Epidermal melanocyte (primary cell): ENCODE measurements around the gene IRS1.

Experiments
- DNase-seq: peaks from one replicate; pipeline ENCODE4 v3.0.0; 2011; ENCODE audit warnings: low spot score; ENCODE audit not compliant: insufficient read length

IRS1 gene

GRCh38 chr2:226790431-226790830, 9.2 kb downstream of the IRS1 start:
- no peak for DNase-seq

DNA sequence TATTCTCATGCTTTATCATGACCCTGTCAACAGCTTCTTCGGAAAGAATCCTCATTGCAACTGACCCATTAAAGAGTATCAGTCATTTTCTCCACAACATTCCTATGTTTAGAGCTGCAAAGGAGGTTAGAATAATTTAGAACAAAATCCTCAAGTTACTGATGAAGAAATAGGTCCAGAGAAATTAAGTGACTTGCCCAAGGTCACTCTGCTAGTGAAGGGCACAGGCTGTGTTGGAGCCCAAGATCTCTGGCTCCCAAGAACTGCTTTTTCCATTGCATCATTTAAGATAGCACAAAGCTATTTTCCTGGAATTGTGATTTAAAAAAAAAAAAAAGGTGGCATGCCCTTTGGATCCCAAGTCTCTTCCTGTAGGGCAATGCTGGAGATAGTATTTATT, 9.6 kb downstream of the IRS1 start:
- no peak for DNase-seq

DNA sequence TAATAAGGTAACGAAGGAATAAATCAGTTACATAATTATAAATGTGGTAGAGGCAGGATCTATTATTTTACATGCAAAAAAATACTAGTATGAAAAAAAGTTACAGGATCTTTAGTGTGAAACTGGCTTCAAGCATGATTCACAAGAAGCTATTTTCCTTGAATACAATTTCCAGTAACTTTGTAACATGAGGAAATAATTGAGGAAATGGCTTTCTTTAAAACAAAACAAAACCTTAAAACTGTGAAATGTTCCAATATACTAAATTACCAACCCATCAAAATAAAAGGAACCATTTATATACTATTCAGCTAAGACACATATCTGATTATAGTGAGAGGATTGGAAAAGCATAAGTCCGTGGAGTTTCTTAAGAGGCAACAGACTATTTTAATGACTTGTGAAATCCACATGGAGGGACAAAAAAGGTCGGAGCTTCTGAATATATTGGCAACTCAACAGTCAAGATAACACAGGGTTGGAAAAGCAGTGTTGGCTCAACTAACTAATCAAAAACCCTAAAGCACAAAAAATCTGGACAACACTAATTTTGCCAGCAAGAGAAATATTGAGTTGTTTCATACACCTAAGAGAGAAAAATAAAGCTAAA, 10.6 kb downstream of the IRS1 start:
- no peak for DNase-seq

DNA sequence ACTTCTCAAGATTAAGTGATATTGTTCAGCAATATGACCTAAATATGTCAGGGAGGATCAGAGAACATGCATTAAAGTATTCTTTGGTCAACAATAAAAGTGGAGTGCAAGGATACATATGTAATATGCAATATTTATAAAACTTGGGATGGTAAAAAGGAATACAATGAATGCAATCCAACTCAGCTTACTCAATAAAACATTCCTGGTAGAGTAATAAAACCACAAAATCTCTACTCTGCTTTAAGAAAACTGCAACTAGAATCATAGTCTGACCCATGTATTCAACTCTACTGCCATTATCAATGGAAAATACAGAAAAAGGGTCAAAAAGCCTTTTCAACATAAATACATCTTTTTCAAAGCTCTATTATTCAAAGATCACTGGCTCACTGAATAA, 11.6 kb downstream of the IRS1 start:
- DNase-seq = no peak

- DNase-seq = no peak
Measured at GRCh38 chr2:226783885-226784284, 15.7 kb downstream of the IRS1 start.

GRCh38 chr2:226782092-226782713, 17.4 kb downstream of the IRS1 start:
- DNase-seq = no peak

DNA sequence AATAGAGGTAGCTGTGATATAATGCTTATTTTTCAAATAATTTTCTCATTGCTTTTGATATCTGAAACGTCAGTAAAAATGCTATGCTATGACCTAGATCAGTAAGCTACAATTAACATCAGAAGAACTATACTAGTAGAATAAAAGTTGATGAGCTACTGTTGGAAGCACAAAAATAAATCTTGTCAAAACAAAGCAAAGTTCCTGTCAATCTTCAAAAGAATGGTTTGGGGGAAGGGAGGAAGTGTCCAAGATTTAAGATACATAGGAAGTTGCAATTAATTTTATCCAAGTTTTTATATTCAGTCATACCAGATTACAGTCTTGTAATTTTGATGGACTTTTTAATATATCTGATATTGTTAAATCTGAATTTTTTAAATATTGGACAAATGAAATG, 19.2 kb downstream of the IRS1 start:
- DNase-seq = no peak

DNA sequence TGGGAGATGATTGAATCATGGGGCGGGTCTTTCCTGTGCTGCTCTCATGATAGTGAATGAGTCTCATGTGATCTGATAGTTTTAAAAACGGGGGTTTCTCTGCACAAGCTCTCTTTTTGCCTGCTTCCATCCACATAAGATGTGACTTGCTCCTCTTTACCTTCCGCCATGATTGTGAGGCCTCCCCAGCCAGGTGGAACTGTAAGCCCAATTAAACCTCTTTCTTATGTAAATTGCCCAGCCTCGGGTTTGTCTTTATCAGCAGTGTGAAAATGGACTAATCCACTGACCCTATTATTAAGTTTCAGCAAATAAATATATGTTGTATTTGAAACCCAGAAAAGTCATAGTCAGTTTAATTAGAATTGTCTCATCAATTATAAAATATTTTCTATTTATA, 22.0 kb downstream of the IRS1 start:
- DNase-seq = no peak

DNA sequence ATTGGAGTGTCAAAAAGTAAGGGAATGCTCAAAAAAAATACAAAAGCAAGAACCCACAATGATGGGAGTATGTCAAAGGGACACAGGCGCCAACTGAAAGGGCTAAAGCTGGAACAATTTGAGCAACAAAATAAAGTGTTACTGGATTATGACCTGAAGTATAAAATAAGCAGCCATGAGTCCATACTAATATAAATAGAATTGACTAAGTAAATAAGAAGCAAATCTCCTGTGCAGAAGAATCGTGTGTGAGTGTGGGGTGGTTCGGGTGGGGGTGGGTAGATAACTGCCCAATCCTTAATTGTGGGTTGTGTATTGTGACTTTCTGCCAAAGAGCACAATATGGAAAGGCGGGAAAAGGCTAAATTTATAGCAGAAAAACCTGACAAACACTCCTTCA, 23.5 kb downstream of the IRS1 start:
- no peak for DNase-seq

DNA sequence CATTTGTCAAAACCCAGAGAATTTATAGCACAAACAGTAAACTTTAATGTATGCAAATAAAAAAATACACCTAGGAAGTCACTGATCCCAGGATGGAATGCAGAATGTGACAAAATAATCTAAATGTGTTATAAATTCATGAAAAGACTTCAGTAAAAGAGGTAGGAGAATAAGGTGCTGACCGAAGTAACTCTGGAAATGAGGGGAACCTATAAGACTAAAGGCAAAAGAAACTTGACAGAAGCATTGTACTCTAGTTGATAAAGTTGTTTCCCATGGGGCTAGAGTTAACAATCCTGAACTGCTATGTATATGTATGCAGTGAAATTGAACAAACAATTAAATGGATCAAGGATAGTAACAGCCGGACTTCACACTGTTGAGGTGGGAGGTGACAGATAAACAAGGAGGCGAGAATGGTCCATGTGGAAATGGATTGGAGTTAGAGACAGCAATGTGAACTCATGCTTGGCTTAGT, 24.5 kb downstream of the IRS1 start:
- DNase-seq = no peak

DNA sequence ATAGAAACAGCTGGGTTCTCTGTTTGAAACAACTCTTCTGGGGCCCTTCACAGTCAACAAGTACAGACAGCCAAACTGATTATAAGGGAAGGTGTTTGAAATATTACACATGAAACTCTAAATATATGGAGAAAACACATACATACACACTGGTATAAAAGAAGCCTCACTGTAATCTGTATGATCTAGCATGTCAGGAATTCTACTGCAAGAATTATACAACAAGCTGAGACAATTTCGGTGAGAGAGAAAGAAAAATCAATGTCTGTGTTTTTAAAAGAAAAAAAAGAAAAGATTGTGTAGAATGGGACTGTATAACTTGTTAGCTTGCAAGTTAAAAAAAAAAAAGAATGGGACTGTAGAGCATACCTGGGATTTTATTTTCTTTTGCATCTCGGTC, 26.3 kb downstream of the IRS1 start:
- DNase-seq = no peak

- DNase-seq = no peak
Measured at GRCh38 chr2:226772389-226773179, 27.0 kb downstream of the IRS1 start.

DNA sequence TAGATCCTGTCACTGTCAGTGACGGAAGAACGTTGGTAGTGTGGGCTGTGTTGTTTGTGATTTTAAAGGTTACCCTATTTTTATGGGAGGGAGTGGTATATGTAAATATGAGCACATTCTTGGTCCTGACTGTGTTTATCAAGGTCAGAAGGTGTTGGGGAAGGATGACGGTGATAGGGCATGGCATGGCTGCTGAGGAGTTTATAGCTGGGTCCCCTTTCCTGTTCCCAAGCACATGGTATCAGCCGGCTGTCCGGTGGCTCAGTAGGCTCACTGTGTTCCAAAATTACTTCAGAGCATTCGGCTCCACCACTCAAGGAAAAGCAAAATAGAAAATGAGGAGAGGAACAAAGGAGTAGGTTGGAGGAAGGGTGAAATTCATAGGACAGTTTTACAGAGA, 28.6 kb downstream of the IRS1 start:
- no peak for DNase-seq

GRCh38 chr2:226767056-226767813, 32.4 kb downstream of the IRS1 start:
- DNase-seq = no peak

DNA sequence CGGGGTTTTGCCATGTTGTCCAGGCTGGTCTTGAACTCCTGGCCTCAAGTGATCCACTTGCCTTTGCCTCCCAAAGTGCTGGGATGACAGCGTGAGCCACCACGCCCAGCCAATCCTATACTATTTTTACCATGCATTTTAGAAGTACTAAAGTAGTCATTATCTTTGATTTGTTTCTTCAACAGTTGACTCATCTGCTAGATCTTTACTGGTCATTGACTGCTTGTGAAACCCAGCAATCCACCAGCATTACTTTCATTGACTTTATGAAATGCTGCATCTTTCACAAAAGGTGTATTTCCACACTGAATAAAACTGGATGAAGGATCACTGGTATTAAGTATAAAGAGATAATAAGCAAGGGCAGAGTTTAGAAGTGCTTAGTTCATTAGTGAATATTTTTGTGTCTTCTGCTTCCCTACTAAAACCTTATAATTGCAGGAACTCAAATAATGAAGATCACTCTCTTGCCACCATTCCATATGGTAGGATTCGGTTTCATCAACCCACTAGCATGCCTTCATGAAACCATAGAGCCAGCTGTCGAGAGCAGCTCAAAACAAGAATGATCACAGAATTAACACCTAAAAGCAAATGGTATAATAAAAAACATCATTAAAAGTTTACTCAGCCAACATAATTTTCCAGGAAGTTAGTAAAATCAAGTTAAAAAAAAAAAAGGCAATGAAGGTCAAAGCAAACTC, 33.1 kb downstream of the IRS1 start:
- DNase-seq = no peak

DNA sequence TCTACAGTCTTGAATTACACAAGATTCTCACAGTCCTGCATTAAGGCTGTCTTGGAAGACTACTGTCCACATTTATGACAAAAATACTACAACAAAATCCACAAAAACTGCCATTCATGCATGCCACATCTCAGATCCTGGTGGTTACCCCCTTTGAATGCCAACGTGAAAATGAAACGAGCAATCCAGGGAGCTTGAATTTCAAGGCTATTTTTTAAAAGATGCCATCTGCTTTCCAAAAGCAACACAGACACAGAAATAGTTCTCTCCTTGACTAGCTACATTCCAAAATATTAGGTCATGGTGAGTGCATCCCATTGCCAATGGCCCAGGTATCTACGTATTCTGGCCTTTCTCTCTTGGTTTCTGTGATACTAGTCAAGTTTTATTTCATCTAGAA, 36.3 kb downstream of the IRS1 start:
- DNase-seq = no peak

GRCh38 chr2:226761195-226761583, 38.4 kb downstream of the IRS1 start:
- no peak for DNase-seq

GRCh38 chr2:226760412-226761194, 39.0 kb downstream of the IRS1 start:
- DNase-seq = peak; percentile 23

- no peak for DNase-seq
Measured at GRCh38 chr2:226759768-226760167, 39.9 kb downstream of the IRS1 start.

DNA sequence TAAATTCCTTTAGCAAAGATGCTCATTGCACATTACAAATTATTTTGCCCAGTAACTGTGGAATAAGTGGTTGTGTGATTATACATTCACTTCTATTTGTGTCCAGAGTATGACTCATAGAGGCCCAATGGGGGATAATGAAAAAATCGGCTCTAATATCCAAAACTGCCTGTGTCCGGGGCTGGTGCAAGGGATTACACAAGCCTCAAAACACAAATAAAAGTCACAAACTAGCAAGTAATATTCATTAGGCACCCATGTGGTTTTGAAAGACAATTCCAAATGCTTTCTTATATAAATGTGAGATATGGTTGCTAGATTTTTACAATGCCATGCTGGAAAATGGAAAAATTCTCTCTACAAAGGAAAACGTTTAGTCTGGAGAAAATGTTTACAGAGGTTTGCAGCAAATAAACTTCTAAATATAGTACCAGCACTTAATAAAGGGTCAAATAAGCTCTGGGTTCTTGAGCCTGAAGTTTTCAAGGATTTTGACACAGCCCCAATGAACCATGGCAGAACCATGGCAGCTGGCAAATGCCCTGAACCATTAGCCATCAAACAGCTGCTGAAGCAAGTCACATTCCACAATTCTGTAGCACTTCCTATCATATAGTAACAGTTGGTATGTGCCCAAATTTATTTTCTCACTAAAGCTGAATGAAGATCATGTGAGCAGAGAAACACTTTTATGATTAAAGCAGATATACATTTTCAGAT, 40.5 kb downstream of the IRS1 start:
- DNase-seq = no peak
